HL-60/S4 (cell line): ENCODE measurements around the gene FGD6.

Experiments used
- in situ Hi-C: fragments of 300-500 bp; cut with MboI; formaldehyde crosslinking; loops from 2 replicates; pipeline ENCODE4 v1.14.3; 2022; ENCODE audit warnings: low sequenced_read_pairs

Gene FGD6

DNA sequence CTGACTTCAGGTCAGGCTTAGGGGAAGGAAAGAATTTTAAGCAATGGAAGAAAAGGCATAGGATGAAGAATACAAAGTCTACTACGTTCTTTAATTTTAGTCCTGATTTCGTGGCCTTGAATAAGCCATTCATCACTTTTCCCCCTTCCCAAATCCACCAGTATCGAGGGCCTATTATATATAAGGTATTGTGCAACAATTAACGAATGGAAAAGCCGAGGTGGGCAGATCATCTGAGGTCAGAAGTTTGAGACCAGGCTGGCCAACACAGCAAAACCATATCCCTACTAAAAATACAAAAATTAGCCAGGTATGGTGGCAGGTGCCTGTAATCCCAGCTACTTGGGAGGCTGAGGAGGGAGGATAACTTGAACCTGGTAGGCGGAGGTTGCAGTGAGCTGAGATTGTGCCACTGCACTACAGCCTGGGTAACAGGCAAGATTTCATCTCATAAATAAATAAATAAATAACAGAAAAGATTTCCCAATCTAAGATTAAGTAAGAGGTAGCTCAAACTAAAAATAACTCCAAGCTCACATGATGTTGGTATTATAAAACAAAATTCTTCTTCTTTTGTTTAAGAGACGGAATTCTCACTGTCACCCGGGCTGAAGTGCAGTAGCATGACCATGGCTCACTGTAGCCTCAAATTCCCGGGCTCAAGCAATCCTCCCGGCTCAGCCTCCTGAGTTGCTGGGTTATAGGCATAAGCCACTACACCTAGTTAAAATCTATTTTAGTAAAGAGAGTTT lies 85.5 kb downstream of the FGD6 start:
- in situ Hi-C loops, result no loop called here

DNA sequence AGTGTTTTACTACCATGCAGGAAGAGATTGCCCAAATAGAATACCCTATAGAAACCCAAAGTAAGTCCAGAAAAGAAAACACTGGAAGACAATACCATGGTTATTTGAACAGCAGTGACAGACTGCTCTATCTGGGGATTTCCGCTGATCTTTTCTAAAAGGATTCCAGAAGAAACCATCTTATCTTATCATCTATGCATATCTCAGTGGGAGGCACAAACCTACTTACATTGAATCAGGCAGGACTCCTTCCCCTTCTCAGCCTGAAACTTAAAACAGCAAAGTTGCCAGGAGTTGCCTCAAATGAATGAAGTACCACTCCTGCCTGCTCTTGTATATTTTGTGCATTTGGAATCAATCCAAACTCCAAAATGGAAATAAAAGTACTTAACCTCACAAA lies 87.2 kb downstream of the FGD6 start:
- in situ Hi-C loops, result no loop called here

DNA sequence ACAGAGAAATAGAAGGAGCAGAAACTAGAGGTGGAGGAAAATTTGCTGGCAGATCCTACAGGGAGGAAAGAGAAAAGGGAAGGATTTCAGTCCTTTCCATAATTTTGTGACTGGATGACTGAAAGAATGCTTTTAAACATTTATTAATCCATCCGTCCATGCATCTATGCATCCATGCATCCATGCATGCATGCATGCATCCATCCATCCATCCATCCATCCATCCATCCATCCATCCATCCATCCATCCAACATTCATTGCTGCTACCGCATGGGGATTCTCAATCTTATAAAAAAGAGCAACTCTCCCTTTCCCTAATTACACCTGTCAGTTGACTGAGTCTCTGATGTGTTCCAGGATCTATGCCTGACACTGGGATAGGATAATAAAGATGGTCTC lies 88.2 kb downstream of the FGD6 start:
- in situ Hi-C loops, result loop anchor here (10.0 kb wide), 1 partner anchor 406 kb away; no protein-coding TSS in a partner anchor

DNA sequence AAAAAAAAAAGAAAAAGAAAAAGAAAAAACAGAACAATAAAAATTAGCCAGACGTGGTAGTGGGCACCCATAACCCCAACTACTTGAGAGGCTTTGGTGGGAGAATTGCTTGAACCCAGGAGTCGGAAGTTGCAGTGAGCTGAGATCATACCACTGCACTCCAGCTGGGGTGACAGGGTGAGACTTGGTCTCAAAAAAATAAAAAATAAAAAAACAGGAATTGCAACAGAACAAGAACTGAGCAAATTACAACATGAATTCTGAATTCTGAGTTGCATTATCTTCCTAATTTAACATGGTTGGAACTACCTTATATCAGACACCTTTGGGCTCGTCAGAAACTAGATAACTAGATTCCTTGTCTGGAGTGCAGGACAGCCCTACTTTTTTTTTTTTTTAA lies 90.5 kb downstream of the FGD6 start:
- in situ Hi-C loops, result loop anchor here (10.0 kb wide), 1 partner anchor 408 kb away; no protein-coding TSS in a partner anchor

DNA sequence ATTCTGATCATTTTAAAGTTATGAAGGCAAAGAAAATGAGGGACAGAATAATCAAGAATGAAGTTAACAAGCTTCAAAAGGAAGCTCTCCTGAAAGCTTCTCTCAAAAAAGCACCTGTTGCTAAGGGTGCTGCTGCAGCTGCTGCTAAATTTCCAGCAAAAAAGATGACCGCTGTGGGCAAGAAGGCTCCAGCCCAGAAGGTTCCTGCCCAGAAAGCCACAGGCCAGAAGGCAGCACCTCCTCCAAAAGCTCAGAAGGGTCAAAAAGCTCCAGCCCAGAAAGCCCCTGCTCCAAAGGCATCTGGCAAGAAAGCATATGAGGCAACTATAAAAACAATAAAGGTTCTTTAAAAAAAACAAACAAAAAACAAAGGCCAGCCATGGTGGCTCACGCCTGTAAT lies 91.2 kb downstream of the FGD6 start:
- in situ Hi-C loops, result loop anchor here (10.0 kb wide), 1 partner anchor 409 kb away; no protein-coding TSS in a partner anchor

DNA sequence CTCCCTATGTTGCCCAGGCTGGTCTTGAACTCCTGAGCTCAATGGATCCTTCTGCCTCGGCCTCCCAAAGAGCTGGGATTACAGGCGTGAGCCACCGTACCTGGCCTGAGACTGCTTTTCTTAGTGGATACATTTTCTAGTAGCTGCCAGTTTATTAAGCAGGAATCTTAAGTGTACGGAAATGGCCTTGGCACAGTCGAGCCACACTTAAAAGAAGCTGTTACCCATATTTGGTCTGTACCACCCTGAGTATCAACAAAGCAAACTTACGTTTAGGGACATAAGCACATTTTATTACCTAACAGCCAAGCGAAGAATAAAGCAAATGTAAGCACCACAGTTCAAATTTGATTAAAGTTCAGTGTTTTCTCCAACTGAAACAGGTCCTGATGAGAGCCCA lies 93.2 kb downstream of the FGD6 start:
- in situ Hi-C loops, result loop anchor here (10.0 to 25.0 kb wide), 2 partner anchors 411 to 688 kb away; no protein-coding TSS in a partner anchor

DNA sequence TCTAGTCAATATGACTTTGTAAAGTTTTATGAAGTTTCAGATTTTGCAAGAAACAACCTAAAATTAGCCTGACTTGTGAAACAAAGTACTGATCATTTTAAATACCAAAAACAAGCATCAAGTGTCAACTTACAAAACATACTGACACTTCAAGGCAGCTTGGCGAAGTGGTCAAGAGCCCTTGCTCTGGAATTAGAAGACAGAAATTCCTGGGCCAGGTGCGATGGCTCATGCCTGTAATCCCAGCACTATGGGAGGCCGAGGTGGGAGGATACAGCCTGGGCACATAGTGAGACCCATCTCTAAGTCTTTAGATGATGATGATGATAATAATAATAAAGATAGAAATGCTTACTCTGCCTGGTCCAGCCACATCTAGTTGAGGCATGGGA lies 98.5 kb downstream of the FGD6 start:
- in situ Hi-C loops, result loop anchor here (25.0 kb wide), 1 partner anchor 694 kb away; no protein-coding TSS in a partner anchor

DNA sequence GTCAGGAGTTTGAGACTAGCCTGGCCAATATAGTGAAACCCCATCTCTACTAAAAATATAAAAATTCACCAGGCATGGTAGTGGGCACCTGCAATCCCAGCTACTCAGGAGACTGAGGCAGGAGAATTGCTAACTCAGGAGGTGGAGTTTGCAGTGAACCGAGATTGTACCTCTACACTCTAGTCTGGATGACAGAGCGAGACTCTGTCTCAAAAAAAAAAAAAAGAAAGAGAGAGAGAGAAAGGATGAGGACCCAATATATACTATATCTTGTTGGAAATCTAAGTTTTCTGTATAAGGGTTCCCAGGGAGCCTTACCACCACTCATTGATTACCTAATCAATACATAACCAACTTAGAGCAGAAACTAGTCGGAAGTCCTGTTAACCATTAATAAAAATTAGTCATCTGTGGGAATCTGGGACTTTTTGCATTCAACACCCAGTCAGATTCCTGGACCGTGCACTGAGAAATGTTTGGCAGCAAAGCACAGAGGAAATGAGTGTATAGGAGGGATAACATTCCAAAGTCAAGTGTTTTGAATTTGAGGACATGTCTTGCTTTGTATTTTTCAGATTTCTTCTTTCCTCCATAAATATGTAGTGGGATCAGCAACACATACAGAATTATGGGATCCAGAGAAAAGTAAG lies 99.0 kb downstream of the FGD6 start:
- in situ Hi-C loops, result loop anchor here (25.0 kb wide), 1 partner anchor 694 kb away; no protein-coding TSS in a partner anchor

DNA sequence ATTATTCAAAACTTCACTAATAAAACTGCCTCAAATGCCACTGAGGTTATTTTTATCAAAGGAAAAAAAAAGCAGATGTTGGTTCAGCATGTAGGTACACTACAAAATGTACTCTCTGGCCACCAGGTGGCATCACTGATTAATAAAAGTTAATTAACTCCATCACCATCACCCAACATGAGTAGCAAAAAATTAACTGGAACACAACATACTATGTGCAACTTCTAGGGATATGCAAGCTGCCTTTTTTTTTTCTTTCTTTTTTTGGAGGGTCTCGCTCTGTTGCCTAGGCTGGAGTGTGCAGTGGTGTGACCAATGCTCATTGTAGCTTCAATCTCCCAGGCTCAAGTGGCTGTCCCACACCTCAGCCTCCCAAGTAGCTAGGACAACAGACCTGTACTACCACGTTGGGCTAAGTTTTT lies 100.1 kb downstream of the FGD6 start:
- in situ Hi-C loops, result loop anchor here (25.0 kb wide), 1 partner anchor 695 kb away; no protein-coding TSS in a partner anchor

DNA sequence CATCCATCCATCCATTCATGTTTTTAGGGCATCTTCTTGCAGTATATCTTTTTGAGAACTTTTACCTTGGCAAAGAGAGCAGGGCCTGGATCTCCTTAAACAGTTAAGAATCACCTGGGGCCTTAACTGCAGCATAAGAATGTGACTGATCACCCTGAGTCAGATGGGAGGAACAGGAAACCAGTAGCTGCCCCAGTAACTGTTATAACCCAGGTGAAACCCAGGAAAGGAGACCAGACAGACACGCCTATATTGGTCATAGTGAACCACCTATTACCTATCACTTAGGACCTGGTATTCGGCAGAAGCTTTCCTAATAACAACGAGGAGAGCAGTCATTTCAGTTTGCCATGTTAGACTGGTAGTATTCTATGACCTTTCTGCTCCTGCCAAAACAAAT lies 100.5 kb downstream of the FGD6 start:
- in situ Hi-C loops, result loop anchor here (25.0 kb wide), 1 partner anchor 696 kb away; no protein-coding TSS in a partner anchor

DNA sequence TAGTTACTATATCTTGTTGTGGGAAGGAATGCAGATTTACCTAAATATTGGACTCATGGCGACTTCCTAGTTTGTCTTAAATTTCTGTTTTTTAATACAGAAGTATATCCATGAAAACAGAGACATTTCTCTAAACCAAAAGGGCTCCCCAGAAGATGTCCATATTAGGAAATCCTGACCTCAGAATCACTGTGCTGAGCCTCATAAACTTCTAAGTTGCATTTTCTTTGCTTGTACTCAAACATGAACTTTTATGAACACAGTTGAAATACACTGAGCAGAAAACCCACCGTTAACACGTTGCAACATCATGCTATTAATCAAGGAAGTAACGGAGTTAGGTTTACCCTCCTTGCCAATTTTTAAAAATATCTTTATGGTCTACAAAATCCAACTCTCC lies 100.9 kb downstream of the FGD6 start:
- in situ Hi-C loops, result loop anchor here (25.0 kb wide), 1 partner anchor 696 kb away; no protein-coding TSS in a partner anchor

DNA sequence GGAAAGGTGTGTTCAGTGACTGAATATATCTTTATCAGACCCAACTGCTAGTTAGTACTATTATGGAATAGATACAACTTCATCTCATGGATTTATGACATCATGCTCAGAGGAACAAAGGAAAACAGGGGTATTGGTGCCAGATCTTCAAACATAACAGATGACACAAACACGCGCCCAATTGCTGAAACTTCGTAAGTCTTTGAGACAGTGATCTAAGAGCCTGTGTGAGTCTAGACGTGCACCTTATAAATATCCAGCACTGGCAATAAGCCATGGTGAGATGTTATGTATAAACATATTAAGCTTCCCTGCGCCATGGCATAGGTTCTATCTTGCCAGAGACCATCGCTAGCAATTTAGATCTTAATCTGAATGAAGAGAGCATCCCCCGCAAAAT lies 101.6 kb downstream of the FGD6 start:
- in situ Hi-C loops, result loop anchor here (25.0 kb wide), 1 partner anchor 697 kb away; no protein-coding TSS in a partner anchor

DNA sequence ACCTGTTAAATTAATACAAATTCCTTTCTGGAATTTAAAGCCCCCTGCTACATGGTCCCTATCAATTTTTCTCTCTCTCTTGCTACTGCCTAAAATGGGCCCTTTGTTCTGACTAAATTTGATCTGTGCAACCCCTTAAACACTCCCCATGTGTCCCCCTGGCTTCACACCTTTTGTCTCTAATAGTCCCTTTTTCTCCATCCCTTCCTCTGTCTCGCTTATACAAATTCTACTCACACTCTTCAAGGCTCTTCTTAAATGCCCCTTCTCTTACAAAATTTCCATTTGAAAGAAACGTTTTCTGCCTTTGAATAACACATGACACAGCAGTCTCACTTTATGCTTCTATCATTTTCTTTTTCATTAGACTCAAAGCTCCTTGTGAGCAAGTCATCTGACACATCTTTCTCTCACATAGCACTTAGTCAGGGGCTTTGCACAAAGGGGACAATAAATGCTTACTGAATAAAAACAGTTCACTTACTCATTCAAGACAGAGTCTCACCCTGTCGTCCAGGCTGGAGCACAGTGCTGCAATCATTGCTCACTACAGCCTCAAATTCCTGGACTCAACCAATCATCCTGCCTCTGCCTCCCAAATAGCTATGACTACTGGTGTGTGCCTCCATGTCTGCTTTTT lies 102.4 kb downstream of the FGD6 start:
- in situ Hi-C loops, result loop anchor here (25.0 kb wide), 1 partner anchor 697 kb away; no protein-coding TSS in a partner anchor

DNA sequence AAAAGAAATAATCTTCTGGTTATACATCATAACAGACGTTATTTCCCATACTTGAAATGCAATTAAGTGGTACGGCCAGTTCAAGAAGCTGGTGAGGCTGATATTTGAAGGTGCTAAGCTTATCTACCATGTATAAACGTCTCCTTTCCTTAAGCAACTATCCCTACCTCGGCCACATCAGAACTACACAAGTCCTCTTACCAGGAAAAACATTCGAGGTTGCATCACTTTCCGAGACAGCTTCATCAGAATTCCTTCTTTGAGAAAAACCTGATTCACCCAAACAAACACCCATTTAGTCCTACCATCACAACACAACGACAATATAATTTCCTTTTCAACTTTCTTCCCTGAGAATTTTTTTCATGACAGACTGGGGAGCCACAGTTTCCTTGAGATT lies 109.9 kb downstream of the FGD6 start:
- in situ Hi-C loops, result loop anchor here (25.0 kb wide), 1 partner anchor 705 kb away; no protein-coding TSS in a partner anchor

DNA sequence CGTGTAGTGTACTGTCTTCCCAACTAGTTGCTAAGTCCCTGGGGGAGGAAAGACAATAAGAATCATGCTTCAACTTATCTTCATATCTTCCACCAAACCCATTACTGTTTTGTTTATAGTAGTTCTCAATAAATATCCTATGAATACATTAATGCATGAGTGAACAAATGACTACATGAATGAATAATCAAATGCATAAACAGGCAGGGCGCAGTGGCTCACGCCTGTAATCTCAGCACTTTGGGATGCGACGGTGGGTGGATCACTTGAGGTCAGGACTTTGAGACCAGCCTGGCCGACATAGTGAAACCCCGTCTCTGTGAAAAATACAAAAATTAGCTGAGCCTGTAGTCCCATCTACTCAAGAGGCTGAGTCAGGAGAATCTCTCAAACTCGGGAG lies 111.7 kb downstream of the FGD6 start:
- in situ Hi-C loops, result loop anchor here (25.0 kb wide), 1 partner anchor 707 kb away; no protein-coding TSS in a partner anchor

DNA sequence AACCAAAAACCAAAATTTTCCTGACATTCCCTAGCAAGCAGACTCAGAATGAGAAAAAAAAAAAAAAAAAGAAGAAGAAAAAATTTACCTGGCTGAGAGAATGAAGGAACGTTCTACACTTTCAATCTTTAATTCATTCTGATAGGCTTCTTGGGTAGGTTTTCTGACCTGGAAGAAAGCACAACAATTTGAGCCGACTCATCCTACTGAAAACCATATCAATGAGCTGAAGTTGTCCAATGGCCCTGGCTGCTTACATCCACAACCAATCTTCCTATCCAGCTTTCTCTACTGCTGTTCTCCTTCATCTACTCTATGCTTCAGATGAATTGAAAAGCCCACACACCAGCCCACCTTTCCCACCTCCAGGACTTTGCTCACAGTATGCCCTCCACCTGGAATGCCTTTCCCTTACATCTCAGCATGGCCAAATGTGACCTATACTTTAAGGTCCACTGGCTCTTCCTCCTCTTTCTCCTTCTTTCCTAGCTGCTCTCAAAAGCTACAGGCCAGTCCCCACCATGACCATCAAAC lies 112.3 kb downstream of the FGD6 start:
- in situ Hi-C loops, result loop anchor here (25.0 kb wide), 1 partner anchor 707 kb away; no protein-coding TSS in a partner anchor

DNA sequence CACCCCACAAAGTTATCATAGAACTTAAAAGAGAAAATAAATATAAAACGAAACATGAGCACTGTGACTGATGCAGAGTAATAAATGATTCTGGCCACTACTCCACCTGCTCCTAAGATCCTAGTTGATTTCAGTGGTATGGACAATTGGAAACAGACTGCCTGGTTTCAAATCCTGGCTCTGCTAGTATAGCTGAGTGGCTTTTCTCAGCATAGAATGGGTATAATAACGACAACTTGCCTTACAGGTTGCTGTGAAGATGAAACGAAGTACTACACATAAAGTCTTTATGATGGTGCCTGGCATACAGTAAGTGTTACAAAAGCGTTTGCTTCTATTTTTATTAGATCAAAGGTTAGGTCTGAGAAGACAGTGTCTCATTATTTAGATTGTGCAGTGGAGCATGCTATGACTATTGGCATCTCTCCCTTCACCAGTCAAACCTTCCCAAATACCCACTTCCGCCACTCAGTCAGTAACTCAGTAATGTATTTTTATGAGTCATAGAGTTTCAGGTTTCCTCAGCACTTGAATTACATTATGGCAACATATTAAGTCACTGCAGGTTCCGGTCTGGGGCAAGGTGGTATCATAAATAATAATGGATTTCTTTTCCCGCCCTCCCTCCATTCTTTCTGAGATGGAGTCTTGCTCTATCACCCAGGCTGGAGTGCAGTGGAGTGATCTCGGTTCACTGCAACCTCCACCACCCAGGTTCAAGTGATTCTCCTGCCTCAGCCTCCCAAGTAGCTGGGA lies 114.2 kb downstream of the FGD6 start:
- in situ Hi-C loops, result loop anchor here (25.0 kb wide), 1 partner anchor 709 kb away; no protein-coding TSS in a partner anchor

DNA sequence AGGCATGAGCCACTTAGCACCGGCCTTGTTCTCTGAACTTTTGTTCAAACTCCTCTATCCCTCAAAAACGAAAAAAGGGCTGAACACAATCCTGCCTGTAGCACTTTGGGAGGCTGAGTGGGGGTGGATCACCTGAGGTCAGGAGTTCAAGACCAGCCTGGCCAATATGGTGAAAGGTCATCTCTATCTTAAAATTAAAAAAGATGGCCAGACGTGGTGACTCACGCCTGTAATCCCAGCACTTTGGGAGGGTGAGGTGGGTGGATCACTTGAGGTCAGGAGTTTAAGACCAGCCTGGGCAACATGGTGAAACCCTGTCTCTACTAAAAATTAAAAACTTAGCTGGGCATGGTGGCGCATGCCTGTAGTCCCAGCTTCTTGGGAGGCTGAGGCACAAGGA lies 115.3 kb downstream of the FGD6 start:
- in situ Hi-C loops, result loop anchor here (25.0 kb wide), 1 partner anchor 710 kb away; no protein-coding TSS in a partner anchor

DNA sequence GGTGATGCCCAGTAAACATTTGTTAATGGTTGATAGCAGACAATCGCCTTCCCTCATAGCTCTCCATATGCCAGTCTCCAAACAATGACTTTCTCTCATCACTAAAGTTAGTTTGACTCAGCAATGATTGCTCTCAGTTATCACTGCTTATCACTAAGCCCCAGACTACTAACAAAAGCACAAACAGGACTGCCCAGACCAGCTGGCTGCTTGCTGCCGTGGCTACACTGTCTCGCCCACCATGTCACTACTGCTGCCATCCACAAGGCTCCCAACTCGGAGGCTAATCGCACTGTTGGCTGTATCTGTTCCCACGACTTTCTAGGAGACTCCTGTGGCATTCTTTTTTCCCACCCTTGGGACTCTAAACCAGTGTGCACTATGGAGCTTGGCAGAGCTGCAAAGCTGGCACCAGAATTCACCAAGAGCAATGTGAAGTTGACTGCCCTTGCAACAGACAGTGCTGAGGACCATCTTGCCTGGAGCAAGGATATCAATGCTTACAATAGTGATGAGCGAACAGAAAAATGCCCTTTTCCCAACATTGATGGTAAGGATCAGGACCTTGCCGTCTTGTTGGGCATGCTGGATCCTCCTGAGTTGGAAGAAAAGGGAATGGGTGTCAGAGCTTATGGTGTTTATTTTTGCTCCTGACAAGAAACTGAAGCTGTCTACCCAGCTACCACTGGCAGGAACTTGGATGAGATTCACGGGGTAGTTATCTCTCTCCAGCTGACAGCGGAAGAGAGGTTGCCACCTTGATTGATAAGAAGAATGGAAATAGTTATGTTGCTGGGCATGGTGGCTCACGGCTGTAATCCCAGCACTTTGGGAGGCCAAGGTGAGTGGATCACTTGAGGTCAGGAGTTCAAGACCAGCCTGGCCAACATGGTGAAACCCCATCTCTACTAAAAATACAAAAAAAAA lies 116.7 kb downstream of the FGD6 start:
- in situ Hi-C loops, result loop anchor here (25.0 kb wide), 1 partner anchor 712 kb away; no protein-coding TSS in a partner anchor
